GM19463 (cell line): ENCODE results near the gene CCDC120.

Source experiments
- ATAC-seq: cut with Tn5 transposase; IDR thresholded peaks from one replicate; pipeline ENCODE4 v1.9.1; 2021; ENCODE audit warnings: mild to moderate bottlenecking, moderate library complexity; ENCODE audit not compliant: unreplicated experiment

Gene CCDC120

DNA sequence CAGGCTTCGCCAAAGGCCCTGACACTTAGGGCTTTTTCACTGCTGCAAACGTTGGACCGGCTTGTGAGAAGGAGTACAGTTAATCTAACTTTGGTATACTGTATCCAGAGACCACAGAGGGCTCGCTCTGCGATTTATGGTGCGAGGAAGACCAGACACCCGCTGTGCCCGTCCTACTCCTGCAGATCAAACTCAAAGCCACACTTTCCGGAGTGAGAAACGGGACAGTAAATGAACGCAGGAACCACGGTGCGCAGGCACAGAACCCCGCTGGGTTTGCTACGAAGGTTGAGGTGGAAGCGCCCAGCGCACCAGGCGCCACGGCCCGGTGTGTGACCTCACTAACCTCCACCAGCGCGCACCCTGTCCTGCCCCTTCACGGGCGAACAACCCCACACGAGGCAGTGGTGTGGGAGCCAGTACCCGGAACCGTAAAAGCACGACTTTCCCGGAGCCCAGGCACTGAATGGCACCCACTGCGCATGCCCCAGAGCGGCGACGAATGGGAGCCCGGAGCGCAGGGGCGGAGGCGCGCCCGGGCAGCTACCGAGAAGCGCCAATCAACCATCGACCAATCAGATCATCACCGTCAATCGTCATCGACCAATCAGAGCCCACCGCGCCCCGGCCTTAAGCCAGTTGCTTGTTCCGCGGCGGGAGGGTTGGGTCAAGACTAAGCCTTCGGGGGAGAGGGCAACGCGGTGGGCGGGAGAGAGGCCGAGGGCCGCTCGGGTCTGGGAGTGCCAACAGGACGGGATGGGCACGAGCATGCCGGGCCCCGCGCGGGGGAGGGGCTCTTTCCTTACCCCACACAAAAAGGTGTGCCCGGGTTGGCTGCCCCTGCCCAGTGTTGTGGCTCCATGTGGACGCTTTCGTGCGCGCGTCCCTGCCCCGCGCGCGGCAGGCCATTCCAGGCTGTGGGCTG is 42.2 kb downstream of the CCDC120 start:
- peak; percentile 92 for ATAC-seq

DNA sequence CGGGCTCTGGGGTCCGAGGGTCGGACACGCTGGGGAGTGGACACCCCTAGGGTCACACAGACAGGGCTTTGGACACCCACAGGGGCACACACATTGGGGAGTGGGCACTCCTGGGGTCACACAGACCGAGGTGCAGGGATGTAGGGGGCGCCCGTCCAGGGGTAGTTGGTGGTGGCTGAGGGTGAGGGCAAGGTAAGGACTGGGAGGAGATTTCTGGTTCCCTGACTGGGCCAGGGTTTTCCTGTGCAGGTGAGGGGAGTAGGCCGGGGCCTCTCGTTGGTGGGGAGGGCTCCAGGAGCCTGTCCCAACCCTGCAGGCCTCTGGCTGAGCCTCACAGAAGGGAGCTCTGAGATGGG is 42.8 kb downstream of the CCDC120 start:
- ATAC-seq = no peak

DNA sequence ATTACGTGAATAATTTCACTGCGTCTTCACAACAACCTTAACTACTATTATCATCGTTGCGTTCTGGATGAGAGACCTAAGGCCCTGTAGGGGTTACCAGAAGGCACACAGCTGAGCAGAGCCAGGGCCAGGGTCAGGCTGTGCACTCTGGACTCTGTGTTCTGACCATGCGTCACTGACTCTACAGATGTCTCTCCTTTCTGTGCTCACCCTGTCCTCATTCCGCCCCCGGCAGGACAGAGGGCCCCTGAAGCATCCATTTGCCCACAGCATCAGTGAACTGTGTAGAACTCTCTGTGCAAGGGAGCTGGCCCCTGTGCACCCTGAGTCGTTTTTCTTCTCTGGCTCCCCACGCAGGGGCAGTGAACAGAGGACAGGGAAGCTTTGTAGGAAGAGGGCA is 43.4 kb downstream of the CCDC120 start:
- ATAC-seq = no peak

DNA sequence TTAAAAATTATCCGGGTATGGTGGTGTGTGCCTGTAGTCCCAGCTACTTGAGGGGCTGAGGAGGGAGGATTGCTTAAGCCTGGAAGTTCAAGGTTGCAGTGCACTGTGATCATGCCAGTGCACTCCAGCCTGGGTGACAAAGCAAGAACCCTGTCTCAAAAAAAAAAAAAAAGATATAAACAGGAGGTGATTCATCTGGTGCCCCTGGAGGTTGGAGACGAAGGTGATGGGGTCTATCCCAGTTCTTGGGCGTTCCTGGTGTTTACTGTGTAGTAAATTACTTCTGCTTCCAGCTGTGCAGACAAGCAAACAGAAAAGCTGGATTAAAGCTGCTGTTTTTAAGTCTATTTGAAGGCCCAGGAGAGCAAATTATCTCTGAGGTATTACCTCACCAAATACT is 44.8 kb downstream of the CCDC120 start:
- no peak for ATAC-seq

GRCh38 chrX:49106296-49106695 is 47.5 kb downstream of the CCDC120 start:
- no peak for ATAC-seq

GRCh38 chrX:49106930-49107329 is 48.1 kb downstream of the CCDC120 start:
- ATAC-seq = no peak

DNA sequence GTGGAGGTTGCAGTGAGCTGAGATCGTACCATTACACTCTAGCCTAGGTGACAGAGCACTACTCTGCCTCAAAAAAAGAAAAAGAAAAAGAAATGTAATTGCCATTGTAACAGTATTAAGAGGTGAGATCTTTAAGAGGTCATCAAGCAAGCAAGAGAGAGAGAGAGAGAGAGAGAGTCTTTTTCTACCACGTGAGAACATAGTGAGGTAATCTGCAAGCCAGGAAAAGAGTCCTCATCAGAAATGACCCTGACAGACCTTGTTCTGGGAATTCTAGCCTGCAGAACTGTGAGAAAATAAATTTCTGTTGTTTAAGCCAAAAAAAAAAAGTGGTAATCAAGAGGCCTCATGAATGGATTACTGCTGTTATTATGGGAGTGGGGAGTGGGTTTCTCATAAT is 49.8 kb downstream of the CCDC120 start:
- no peak for ATAC-seq

GRCh38 chrX:49110417-49110816 is 51.6 kb downstream of the CCDC120 start:
- ATAC-seq = no peak

DNA sequence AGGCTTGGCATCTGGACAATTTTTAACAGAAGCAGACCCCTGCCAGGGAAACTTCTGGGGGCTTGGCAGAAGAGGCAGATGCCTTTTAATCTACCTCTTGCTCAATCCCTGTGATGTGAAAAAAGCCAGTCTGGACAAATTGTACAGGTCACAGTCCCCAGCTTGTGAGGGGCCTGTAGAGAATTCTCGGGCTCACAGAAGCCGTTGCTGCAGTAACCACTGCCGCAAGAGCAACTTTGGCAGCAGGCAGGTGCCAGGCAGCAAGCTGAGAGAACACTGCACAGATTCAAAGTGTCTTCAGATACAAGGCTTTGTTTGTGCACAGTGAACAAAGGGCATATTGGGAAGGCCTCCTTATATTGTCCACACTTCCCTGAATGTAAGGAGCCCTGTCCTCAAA is 53.0 kb downstream of the CCDC120 start:
- no peak for ATAC-seq

GRCh38 chrX:49116076-49116475 is 57.3 kb downstream of the CCDC120 start:
- ATAC-seq = no peak

DNA sequence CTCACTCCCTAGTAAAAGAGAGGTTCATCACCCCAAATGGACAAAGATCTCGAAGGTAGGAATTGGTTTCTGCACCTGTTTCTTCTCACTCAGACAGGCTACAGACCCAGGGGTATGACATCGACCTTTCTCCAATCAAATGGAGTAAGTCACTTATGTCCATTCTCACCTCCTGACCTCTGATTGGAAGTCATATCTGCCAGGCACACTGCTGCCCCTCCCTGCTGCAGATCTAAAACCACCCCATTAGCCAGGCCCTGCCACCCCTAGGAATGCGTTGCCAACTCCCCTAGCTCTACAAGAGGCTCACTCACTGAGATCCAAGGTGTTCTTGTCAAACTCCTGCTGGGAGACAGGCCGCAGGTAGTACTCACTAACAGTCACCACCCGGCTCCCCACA is 57.9 kb downstream of the CCDC120 start:
- ATAC-seq = no peak

DNA sequence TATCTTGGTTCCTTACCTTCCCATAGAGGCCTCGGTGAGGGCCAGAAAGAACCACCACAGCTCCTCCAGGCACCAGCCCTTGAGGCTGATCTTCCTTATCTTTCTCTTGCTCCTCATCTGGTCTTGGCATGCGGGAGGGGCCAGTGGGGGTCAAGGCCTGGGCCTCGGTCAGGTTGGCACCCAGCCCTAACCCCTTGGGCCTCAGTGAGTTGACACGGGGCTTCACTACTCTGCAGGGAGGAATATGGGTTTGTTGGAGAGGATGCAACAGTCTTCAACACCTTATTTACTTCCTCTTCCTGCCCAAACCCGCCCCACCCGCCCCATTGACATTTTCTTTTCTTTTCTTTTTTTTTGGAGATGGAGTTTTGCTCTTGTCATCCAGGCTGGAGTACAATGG is 58.8 kb downstream of the CCDC120 start:
- ATAC-seq = no peak
